Activated B cell treated with CpG ODN at 0.5 μM for 24 hours (primary cell): ENCODE measurements around the gene GABRR3. TPM values are rescaled to one million over a fixed set of nuclear protein-coding genes. Genes with fewer than 3 reads are reported as not detected.

Experiments
- ATAC-seq: fragments of 200-7000 bp; cut with Tn5 transposase; one replicate; pipeline ENCODE4 v1.10.0; 2021; ENCODE audit warnings: low read depth, mild to moderate bottlenecking, moderate library complexity
- CTCF ChIA-PET: fragments of 350-600 bp; sonication (Branson Sonifier 250); formaldehyde crosslinking; loops from one replicate; lab custom pipeline; 2021; ENCODE audit warnings: antibody characterized with exemption; lab: Charles Lee
- POLR2A ChIA-PET: fragments of 350-600 bp; sonication (Branson Sonifier 250); formaldehyde crosslinking; loops from one replicate; lab custom pipeline; 2021; ENCODE audit warnings: antibody characterized with exemption; lab: Charles Lee
- DNase-seq: peaks from one replicate; pipeline ENCODE4 v3.0.0; 2022
- H3K27ac Mint-ChIP-seq: one replicate; pipeline ENCODE4 v1.8.0; 2020; ENCODE audit warnings: mixed read lengths
- H3K27me3 Mint-ChIP-seq: one replicate; pipeline ENCODE4 v1.8.0; 2021; ENCODE audit warnings: mixed read lengths
- H3K36me3 Mint-ChIP-seq: one replicate; pipeline ENCODE4 v1.8.0; 2021; ENCODE audit warnings: low read depth, mixed read lengths
- H3K4me1 Mint-ChIP-seq: one replicate; pipeline ENCODE4 v1.8.0; 2021; ENCODE audit warnings: mixed read lengths
- H3K4me3 Mint-ChIP-seq: one replicate; pipeline ENCODE4 v1.8.0; 2020; ENCODE audit warnings: mild to moderate bottlenecking, mixed read lengths
- H3K9me3 Mint-ChIP-seq: one replicate; pipeline ENCODE4 v1.8.0; 2020; ENCODE audit warnings: mixed read lengths
- intact Hi-C: fragments of 100-400 bp; cut with micrococcal nuclease; formaldehyde crosslinking; loops from one replicate; pipeline ENCODE4 v1.15.1; 2024
- total RNA-seq: library from RNA; stranded (reverse); gene quantifications from 2 replicates; pipeline ENCODE4 v1.2.3, GENCODE V29; 2022
- TF ChIP-seq, protein P1 (sequence below): fragments of 200-600 bp; IDR thresholded peaks from one replicate; pipeline ENCODE4 v1.8.0; 2022; ENCODE audit warnings: antibody characterized with exemption, mild to moderate bottlenecking

The GABRR3 gene
- total RNA-seq = not detected in 2 replicates

DNA sequence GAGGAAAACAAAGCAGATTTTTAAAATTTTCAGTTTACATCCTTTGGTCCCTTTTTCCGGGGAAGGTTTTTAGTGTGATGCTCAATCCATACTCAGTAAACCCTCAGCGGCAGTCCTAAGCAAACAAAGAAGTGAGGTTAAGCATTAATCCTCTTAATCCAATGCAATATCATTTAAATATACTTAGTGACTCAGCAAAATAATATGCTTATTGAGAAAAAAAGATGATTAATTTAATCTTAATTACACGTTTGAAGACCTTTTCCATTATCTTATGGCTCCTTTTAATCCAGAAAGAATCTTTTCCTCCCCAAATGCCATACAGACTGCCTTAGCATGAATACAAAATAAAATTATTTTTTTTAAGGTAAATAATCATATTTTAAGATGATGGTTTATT, at the start of gene GABRR3:
Gene GABRR3, minus strand, starts transcription at position 108 of the 400 bp plus-strand sequence. CDS start 328 bp downstream, outside the sequence.
- DNase-seq = no peak
- intact Hi-C loops = loop anchor here (5.0 kb wide), 2 partner anchors 557 to 622 kb away; partner anchors contain the start of gene CPOX
- ATAC-seq = no peak
- ChIA-PET POLR2A (no interaction called here), CTCF (no interaction called here)
- peaks cover 5% of the 10 kb centered on the region for H3K4me1 Mint-ChIP-seq
- H3K27ac Mint-ChIP-seq = no peak within 1 kb of the TSS
- H3K36me3 Mint-ChIP-seq = no peaks in the 10 kb centered on the region
- H3K27me3 Mint-ChIP-seq = peaks cover 14% of the 10 kb centered on the region
- TF ChIP-seq, protein P1, sequence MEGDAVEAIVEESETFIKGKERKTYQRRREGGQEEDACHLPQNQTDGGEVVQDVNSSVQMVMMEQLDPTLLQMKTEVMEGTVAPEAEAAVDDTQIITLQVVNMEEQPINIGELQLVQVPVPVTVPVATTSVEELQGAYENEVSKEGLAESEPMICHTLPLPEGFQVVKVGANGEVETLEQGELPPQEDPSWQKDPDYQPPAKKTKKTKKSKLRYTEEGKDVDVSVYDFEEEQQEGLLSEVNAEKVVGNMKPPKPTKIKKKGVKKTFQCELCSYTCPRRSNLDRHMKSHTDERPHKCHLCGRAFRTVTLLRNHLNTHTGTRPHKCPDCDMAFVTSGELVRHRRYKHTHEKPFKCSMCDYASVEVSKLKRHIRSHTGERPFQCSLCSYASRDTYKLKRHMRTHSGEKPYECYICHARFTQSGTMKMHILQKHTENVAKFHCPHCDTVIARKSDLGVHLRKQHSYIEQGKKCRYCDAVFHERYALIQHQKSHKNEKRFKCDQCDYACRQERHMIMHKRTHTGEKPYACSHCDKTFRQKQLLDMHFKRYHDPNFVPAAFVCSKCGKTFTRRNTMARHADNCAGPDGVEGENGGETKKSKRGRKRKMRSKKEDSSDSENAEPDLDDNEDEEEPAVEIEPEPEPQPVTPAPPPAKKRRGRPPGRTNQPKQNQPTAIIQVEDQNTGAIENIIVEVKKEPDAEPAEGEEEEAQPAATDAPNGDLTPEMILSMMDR = no peak
- no peak within 1 kb of the TSS for H3K4me3 Mint-ChIP-seq
- no peaks in the 10 kb centered on the region for H3K9me3 Mint-ChIP-seq

DNA sequence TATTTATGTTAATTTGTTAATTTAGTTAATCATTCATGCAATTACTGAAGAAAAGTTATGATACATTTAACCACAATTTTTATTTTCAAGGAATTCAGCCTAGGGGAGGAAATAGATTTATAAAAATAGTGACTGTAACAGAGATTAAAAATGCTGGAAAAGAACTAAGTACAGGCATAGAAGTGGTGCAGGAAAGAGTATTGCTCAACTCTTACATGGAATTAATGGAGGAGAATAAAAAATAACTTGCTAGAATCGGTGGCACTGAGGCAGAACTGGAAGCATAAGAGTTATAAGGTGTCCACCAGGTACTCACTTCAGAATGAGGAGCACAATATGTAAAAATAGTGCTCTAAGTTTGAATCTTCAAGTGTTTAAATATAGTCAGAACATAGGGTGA, 38.4 kb upstream of the GABRR3 start:
- no peak overlapping the region for H3K4me3 Mint-ChIP-seq

DNA sequence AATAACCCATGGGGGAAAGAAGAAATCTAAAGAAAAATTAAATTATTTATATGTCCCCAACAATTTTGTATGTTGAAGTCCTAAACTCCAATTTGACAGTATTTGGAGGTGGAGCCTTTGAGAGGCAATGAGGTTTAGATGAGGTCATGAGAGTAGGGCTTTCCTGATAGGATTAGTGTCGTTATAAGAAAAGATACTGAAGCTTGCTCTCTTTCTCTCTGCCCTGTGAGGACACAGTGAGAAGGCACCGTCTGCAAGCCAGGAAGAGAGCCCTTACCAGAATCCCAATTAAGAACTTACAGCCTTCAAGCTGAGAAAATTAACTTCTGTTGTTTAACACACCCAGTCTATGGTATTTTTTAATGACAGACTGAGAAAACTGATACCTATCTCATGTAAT, 35.7 kb upstream of the GABRR3 start:
- DNase-seq = no peak
- no peaks in the 10 kb centered on the region for H3K27me3 Mint-ChIP-seq
- no peak overlapping the region for H3K27ac Mint-ChIP-seq
- H3K9me3 Mint-ChIP-seq = no peaks in the 10 kb centered on the region
- no peaks in the 10 kb centered on the region for H3K36me3 Mint-ChIP-seq
- no peaks in the 10 kb centered on the region for H3K4me1 Mint-ChIP-seq
- intact Hi-C loops = no loop called here
- POLR2A ChIA-PET = no interaction called here
- CTCF ChIA-PET = no interaction called here
- TF ChIP-seq, protein P1 = no peak
- H3K4me3 Mint-ChIP-seq = no peak overlapping the region
- no peak for ATAC-seq

More for the DNA sequence above, 38.4 kb upstream of the GABRR3 start:
- ATAC-seq (no peak), DNase-seq (no peak)
- intact Hi-C loops = no loop called here
- POLR2A ChIA-PET = no interaction called here
- Mint-ChIP-seq H3K4me1 (no peaks in the 10 kb centered on the region), H3K27ac (no peak overlapping the region), H3K27me3 (no peaks in the 10 kb centered on the region), H3K9me3 (no peaks in the 10 kb centered on the region), H3K36me3 (no peaks in the 10 kb centered on the region)
- TF ChIP-seq, protein P1 = no peak
- CTCF ChIA-PET = no interaction called here

DNA sequence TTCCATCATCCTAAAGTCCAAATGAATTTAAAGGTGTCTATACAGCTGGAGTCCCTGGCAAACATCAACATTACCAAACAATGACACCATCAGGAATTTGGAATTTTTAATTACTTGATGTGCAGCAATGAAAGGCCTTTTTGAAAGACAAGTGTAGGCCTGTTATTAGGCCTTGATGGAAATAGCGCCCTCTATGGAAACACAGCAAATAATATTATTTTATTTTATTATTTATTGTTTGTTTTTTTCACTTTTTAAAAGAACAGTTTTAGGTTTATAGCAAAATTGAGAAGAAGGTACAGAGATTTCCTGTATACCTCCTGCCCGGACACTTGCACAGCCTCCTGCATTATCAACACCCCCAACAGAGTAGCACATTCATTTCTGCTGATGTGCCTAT, 33.7 kb upstream of the GABRR3 start:
- no peaks in the 10 kb centered on the region for H3K9me3 Mint-ChIP-seq
- ChIA-PET CTCF (no interaction called here), POLR2A (no interaction called here)
- no peaks in the 10 kb centered on the region for H3K36me3 Mint-ChIP-seq
- no peak overlapping the region for H3K27ac Mint-ChIP-seq
- H3K4me1 Mint-ChIP-seq = no peaks in the 10 kb centered on the region
- intact Hi-C loops = no loop called here
- TF ChIP-seq, protein P1 = no peak
- H3K27me3 Mint-ChIP-seq = no peaks in the 10 kb centered on the region
- ATAC-seq (no peak), DNase-seq (no peak)
- H3K4me3 Mint-ChIP-seq = no peak overlapping the region

DNA sequence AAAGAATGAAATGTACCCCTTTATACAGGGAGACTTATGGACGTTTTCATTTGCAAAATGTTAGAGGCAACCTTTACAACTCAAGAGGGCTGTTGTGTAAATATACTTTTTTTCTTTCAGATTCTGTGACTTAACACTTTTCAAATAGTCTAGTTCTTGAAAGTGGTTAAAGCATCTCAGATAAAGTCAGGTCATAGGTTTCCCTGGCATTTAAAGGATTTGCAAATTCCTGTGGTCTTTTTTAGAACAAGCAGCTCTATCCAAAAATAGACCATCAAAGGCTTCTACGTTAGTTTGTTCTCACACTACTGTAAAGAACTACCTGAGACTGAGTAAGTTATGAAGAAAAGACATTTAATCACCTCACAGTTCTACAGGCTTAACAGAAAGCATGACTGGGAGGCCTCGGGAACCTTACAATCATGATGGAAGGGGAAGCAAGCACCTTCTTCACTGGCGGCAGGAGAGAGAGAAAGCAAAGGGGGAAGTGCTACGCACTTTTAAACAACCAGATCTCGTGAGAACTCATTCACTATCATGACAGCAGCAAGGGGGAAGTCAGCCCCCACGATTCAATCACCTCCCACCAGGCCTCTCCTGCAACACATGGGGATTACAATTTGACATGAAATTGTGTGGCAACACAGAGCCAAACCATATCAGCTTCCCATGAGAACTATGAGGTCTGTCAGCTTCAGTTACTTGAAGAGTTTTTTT, 23.3 kb upstream of the GABRR3 start:
- Mint-ChIP-seq H3K36me3 (no peaks in the 10 kb centered on the region), H3K4me1 (no peaks in the 10 kb centered on the region), H3K27me3 (no peaks in the 10 kb centered on the region), H3K4me3 (no peak overlapping the region), H3K27ac (no peak overlapping the region), H3K9me3 (no peaks in the 10 kb centered on the region)
- TF ChIP-seq, protein P1 = no peak
- POLR2A ChIA-PET = no interaction called here
- ATAC-seq = no peak
- no peak for DNase-seq
- intact Hi-C loops = no loop called here
- CTCF ChIA-PET = no interaction called here
